GM13976 (cell line): ENCODE results near the gene PLCG2.

Experiments used
- DNase-seq: peaks from one replicate; pipeline ENCODE4 v3.0.0; 2012; ENCODE audit warnings: low spot score
- CTCF ChIP-seq: IDR thresholded peaks from 2 replicates; pipeline ENCODE4 v1.5.1; 2012; ENCODE audit warnings: borderline replicate concordance, mild to moderate bottlenecking; ENCODE audit not compliant: insufficient read depth; ENCODE audit errors: extremely low read depth, missing control alignments, control extremely low read depth
- in situ Hi-C: fragments of 300-500 bp; cut with MboI; formaldehyde crosslinking; loops from one replicate; pipeline ENCODE4 v1.12.0; 2022; ENCODE audit warnings: low sequenced_read_pairs, mixed read lengths, inconsistent platforms; ENCODE audit not compliant: unreplicated experiment

PLCG2 gene

GRCh38 chr16:81823734-81824133, 44.6 kb downstream of the PLCG2 start:
- no peak for DNase-seq
- no peak for TF ChIP-seq CTCF
- in situ Hi-C loops = no loop called here

DNA sequence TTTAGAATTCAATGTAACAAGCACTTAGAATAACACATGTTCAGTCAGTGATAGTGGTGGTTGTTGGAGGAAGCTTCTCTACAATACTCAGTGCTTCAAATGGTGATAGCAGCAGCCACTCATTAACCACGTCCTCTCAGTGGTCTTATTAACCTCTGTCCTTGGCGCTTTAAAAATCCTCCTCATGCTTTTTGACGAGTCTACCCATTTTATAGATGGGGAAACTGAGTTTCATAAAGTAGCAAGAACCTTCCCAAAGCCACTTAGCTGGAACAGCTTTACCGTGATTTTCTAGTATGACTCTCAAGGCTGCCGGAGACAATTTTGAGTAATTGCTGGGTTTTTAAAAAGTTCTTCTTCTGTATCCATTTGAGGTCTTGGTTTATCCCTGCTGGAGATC, 47.4 kb downstream of the PLCG2 start:
- no peak for TF ChIP-seq CTCF
- DNase-seq = no peak
- in situ Hi-C loops = no loop called here

GRCh38 chr16:81830845-81831540, 51.9 kb downstream of the PLCG2 start:
- in situ Hi-C loops = no loop called here
- TF ChIP-seq CTCF = no peak
- no peak for DNase-seq

GRCh38 chr16:81831722-81832126, 52.6 kb downstream of the PLCG2 start:
- peak; percentile 76 for DNase-seq
- peak; percentile 9 for TF ChIP-seq CTCF
- in situ Hi-C loops = no loop called here

GRCh38 chr16:81832801-81833547, 53.9 kb downstream of the PLCG2 start:
- DNase-seq = no peak
- no peak for TF ChIP-seq CTCF
- in situ Hi-C loops = no loop called here

DNA sequence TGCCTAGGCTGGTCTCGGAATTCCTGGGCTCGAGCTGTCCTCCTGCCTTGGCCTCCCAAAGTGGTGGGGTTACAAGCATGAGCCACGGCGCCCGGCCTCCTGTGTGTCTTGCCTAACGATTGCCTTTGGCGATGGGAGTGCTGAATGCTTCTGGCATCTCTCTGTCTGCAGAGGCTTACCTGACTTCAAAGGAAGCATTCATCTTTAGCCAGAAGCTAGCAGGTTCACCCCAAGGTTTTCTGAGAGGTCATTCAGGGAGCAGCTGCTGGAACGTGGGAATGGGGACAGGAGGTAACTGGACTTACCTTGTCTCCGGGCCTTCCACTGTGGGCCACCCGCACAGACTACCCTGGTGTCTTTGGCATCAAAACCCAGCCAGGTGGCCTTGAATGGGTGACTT, 54.7 kb downstream of the PLCG2 start:
- in situ Hi-C loops = no loop called here

More for the DNA sequence above, 54.7 kb downstream of the PLCG2 start:
- no peak for TF ChIP-seq CTCF
- no peak for DNase-seq
